Middle frontal gyrus (tissue), 1 donor: ENCODE measurements around the gene PCBP3.
"Not testable (repeated sequence)": the region's sequence is repeated elsewhere in the genome, so short reads cannot be mapped to it uniquely, and the experiment has no call there.

ENCODE experiments used
- DNase-seq: peaks from one replicate; pipeline ENCODE4 v3.0.0-alpha.2; 2015; ENCODE audit warnings: low spot score; ENCODE audit errors: extremely low spot score

The PCBP3 gene

DNA sequence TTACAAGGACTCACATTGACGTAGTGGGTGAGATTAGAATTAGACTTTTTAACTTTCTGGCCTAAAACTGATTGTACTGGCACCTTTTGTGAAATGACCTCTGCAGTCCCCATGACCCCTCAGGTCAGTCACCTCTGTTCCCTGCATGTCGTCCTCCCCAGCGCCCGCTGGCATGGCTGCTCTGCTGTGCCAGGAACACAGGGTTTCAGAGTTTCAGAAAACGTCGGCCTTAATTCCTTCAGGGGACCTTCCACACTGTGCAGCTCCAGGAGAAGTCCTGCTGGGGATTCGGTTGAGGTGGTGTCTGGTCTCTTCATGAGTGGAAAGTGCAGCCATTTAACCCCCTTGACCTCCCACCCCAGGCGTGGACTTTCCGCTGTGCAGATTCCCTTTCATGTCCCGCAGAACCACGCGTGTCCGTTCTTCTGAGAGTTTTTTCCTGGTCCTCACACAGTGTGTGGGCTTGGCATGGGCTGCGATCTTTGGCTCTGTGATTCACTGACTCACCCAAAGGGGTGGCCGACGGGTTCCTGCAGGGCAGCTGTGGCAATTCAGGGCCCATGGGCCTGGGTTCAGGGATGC, 179.7 kb downstream of the PCBP3 start:
- DNase-seq: no peak

DNA sequence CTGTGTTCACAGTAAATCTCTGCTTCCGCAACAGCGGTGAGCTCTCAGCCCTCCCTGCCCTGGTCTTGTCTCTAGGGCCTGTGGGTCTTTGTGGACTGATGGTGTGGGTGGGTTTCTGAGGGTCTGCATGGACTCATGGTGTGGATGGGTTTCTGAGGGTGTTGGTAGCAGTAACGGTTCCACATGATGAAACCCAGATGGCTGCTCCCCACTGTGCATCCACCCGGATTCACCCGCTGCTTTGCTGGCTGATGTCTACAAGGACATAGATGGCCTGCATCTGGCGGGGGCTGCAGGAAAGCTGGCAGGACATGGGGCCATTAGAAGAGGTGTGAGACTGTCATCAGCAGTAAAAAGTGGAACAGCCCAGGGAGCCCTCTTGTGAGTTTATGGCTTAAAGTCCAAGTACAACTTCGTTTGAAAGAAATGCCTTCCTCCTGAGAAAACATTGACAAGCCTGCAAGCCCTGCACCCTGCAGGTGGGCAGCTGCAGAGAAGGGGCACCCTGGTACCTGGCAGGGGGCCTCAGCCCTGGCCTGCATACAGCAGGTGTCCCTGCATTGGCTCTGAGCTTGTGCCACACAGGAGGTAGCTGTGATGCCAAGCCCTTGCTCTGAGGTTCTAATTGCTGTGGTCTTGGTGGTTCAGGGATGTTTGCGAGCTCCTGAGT, 181.2 kb downstream of the PCBP3 start:
- no peak for DNase-seq

- DNase-seq: no peak
Measured at GRCh38 chr21:45825219-45825618, 181.7 kb downstream of the PCBP3 start.

- no peak for DNase-seq
Measured at GRCh38 chr21:45826676-45827301, 183.3 kb downstream of the PCBP3 start.

- DNase-seq: no peak
Measured at GRCh38 chr21:45827302-45827692, 183.8 kb downstream of the PCBP3 start.

DNA sequence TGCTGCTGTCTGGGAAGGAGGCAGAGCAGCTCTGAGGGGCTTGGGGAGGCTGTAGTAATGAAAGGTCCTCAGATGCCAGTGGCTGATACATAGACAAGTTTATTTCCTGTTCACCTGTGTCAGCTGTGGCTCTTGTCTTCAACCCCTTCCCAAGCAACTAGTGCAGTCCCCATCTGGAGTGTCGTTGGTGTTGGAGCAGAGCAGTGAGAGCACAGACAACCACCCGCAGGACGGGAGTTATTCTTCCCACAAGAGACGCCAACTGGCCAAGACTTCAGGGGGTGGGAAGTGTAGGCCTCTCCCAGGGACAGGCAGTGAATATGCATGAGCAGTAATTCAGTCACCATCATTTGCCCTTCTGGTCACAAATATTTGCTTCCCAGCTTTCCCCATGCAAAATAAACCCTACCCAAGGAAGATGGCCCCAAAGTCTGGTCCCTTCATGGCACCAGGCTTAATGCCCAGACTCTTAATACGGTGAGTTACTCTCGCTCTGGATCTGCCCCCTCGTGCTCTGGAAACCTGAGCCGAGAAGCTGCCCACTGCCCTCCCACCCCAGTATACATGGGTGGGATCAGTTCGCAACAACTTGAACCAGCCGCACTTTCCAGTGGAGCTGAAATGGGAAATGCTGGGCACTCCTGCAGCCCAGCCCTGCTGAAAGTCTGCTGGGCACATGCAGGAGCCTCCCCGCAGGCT, 184.5 kb downstream of the PCBP3 start:
- no peak for DNase-seq

DNA sequence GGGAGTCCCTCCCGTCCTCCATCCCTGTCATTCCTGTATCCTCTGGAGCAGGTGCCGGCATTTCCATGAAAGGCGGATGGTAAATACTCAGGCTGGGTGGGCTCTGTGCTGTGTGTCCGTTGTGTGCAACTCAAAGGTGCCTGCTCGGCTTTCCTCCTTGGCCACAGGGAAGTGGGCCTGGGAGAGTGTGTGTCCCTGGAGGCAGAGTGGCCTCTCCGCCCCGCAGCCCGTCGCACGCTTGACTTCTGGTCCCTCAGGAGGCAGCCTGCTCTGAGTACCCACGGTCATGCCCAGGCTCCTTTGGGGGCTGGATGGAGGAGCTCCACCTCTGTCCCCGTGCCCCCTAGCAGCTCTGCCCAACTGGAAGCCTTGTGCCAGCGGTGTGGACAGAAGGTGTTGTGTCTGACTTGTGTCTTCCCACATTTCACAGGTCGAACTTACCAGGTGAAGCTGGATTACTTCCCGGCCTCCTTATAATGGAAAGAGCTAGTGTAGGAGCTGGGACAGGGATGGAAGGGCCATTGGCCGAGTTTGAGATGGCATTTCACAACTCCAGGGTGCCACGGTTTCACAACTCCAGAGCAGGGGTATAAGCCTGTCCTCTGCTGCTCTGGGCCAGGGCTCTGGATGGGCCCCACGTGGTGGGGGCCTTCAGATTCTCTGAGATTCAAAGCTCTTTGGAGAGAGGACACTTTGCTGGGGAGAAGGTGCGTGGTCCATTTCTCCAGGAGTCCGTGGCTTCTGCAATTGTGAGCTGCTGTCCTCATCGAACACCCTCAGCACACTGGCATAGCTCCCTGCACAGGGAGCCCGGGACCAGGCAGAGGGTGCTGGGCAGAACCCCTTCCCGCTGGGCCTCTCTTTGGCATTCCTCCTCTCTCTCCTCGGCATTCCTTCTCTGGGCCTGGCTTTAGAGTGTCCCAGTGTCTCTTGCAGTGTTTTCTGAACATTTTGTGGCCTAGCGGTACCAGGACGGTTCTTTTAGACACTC, 185.3 kb downstream of the PCBP3 start:
- DNase-seq: no peak

DNA sequence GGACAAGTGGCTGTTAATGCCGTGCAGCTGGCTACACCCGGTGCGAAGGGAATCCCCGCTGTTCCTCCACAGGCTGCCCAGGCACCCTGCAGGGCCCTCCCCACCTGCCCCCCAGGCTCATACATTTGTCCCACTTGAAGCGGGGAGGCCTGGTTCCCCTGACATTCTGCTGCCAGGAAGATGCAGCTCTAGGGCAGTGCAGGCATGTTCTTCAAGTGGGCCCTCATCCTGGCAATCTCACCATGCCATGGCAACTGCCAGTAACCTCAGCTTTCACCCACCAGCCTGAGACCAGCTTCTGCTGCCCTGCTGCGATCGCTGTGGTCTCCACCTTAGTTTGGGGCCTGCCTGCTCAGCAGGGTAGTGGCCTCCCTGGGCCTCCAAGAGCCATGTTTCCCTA, 186.1 kb downstream of the PCBP3 start:
- no peak for DNase-seq

- no peak for DNase-seq
Measured at GRCh38 chr21:45830221-45830640, 186.7 kb downstream of the PCBP3 start.

DNA sequence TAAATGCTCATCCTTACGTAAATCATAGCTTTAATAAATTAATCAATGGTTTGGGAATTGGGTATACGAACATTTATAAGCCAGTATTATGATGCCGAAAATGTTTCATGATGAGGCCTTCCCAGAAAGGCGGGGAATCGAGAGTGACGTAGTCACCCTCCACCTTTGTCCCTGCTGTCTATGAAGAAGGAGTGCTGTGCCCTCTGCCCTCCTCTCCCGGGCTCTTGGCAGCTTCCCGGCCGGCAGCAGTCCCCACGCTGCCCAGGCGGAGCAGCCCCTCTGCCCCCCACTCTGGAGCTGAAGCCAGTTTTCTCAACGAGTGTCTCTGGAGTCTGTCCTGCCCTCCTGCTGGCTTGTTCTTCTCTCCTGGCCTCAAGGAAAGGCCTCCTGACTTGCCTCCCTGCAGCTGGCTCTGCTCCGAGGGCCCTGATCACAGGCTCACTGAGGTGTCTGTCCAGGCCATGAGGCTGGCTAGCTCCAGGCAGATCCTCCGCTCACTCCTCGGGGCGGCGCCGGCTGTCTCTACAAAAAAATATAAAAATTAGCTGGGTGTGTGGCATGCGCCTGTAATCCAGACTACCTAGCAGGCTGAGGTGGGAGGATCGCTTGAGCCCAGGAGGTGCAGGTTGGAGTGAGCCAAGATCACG, 187.3 kb downstream of the PCBP3 start:
- DNase-seq: no peak

- DNase-seq: no peak
Measured at GRCh38 chr21:45831991-45832740, 188.6 kb downstream of the PCBP3 start.

GRCh38 chr21:45832741-45833235, 189.3 kb downstream of the PCBP3 start:
- DNase-seq: not testable (repeated sequence)

- DNase-seq: no peak
Measured at GRCh38 chr21:45833414-45833813, 189.9 kb downstream of the PCBP3 start.

GRCh38 chr21:45834026-45834715, 190.6 kb downstream of the PCBP3 start:
- no peak for DNase-seq

DNA sequence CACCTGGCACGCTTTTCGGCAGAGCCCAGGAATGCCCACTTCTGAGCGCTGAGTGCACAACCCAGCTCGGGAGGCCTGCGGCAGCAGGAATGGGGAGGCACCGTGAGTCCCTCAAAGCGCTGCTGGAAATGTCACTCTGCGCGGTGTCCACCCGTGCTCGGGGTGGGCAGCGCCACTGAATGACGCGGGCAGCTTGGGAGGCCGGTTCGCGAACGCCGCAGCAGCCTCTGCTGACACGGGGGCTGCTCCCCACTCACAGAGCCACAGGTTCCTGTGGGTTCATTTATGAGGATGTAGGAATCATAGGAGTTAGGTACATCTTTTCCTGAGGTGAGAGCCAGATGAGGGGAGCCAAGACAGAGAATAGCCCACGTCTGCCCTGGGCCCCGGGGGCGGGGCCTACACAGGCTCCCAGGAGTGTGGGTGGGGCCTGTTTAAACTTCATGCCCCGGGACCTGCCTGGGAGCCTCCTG, 191.3 kb downstream of the PCBP3 start:
- DNase-seq: no peak

- DNase-seq: no peak
Measured at GRCh38 chr21:45835301-45836267, 192.1 kb downstream of the PCBP3 start.

DNA sequence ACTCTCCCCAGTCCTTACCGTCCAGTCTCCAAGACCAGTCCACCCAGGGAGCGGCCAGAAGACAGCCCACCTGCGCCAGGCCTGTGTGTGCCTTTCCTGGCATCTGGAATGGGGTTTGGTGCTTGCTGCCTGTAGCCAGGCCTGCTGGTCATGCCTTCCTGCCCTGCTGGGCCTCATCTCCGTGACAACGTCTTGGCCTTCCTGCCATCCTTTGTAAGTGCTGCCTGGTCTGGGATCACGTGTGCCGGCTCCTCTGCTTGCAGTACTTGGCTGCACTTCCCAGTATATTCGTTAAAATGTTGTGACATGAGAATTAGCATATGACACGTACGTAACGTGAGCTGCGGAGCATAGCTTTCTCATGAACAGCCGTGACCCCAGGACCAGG, 192.7 kb downstream of the PCBP3 start:
- DNase-seq: no peak
